Mesothelial cell of epicardium (in vitro differentiated cells): ENCODE results near the gene SETBP1. TPM values are rescaled to one million over a fixed set of nuclear protein-coding genes. Genes with fewer than 3 reads are reported as not detected.

Source experiments
- DNase-seq, 2 experiments: peaks; one replicate each; pipeline ENCODE4 v3.0.0; 2021; ENCODE audit warnings: low spot score in 2 of 2; ENCODE audit not compliant: unreplicated experiment in 2 of 2
- H3K27ac Mint-ChIP-seq: 2 replicates; pipeline ENCODE4 v1.8.0; 2021; ENCODE audit warnings: mixed read lengths
- H3K27me3 Mint-ChIP-seq: 2 replicates; pipeline ENCODE4 v1.8.0; 2021; ENCODE audit warnings: low read depth, mixed read lengths
- H3K36me3 Mint-ChIP-seq: 2 replicates; pipeline ENCODE4 v1.8.0; 2021; ENCODE audit warnings: mixed read lengths
- H3K4me1 Mint-ChIP-seq: 2 replicates; pipeline ENCODE4 v1.8.0; 2021; ENCODE audit warnings: mixed read lengths
- H3K4me3 Mint-ChIP-seq: 2 replicates; pipeline ENCODE4 v1.8.0; 2021; ENCODE audit warnings: mild to moderate bottlenecking, moderate library complexity, mixed read lengths
- H3K9me3 Mint-ChIP-seq: 2 replicates; pipeline ENCODE4 v1.8.0; 2021; ENCODE audit warnings: mixed read lengths
- total RNA-seq: library from RNA; stranded (reverse); gene quantifications from 3 replicates; pipeline ENCODE4 v1.2.1, GENCODE V29; 2021
- TF ChIP-seq, protein P1 (sequence below): fragments of 200-600 bp; sonication (generic); IDR thresholded peaks from one replicate; pipeline ENCODE4 v1.5.0; 2021; ENCODE audit warnings: antibody characterized with exemption; ENCODE audit not compliant: unreplicated experiment

The SETBP1 gene
- total RNA-seq, 1 donor from 2014 or later = 47.7 TPM

DNA sequence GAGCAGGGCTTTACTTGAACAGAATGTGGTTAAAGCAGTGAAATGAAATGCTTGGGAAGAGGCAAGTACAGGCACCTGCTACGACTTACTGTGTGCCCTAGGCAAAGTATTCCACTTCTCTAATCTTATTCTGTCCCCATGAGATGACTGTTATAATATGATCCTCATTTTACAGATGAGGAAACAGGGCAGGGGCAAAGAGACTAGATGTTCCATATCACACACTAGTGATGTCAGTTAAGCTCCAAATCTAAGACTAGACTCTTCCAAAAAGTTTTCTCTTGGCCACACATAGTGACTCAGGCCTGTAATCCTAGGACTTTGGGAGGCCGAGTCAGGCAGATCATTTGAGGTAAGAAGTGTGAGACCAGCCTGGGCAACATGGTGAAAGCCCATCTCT lies 235.0 kb downstream of the SETBP1 start:
- no peak for DNase-seq
- Mint-ChIP-seq H3K27ac (no peak overlapping the region), H3K36me3 (no peaks in the 10 kb centered on the region), H3K27me3 (no peaks in the 10 kb centered on the region), H3K4me1 (no peaks in the 10 kb centered on the region), H3K4me3 (no peak overlapping the region), H3K9me3 (no peaks in the 10 kb centered on the region)
- TF ChIP-seq, protein P1, sequence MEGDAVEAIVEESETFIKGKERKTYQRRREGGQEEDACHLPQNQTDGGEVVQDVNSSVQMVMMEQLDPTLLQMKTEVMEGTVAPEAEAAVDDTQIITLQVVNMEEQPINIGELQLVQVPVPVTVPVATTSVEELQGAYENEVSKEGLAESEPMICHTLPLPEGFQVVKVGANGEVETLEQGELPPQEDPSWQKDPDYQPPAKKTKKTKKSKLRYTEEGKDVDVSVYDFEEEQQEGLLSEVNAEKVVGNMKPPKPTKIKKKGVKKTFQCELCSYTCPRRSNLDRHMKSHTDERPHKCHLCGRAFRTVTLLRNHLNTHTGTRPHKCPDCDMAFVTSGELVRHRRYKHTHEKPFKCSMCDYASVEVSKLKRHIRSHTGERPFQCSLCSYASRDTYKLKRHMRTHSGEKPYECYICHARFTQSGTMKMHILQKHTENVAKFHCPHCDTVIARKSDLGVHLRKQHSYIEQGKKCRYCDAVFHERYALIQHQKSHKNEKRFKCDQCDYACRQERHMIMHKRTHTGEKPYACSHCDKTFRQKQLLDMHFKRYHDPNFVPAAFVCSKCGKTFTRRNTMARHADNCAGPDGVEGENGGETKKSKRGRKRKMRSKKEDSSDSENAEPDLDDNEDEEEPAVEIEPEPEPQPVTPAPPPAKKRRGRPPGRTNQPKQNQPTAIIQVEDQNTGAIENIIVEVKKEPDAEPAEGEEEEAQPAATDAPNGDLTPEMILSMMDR = no peak

DNA sequence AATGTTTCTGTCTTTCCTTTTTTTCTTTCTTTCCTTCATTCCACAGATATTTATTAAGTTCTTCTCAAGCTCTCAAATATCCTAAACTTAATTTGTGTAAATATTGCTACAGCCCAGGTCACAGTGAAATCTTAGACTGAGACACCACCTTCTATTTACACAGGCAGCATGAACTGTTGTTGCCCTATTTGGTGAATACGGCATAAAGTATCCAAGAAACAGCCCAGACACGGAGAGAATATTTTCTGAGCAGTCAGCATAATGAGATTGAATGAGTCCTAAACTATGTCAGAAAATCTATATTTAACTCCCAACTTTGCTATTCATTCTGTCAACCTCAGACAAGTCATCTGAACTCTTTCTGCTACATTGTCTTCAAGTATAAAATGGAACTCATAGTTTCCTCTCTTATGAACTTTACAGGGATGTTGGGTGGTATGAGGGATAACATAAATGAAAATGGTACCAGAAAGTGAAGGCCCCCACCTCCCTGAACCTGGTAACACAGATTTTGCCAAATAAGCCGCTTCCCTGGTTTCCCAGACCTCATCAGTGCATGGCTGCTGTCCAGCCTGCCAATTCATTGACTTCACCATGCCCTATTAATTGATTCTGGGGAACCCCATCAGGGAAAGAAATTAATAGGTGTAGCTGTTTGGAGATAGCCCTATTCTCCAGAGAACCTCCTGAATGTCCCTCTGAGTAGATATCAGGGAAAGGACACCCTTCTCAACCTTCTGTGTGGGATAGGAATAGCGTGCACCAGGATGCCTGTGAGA lies 235.9 kb downstream of the SETBP1 start:
- no peaks in the 10 kb centered on the region for H3K27me3 Mint-ChIP-seq
- no peak overlapping the region for H3K4me3 Mint-ChIP-seq
- TF ChIP-seq, protein P1 = no peak
- H3K27ac Mint-ChIP-seq = no peak overlapping the region
- H3K9me3 Mint-ChIP-seq = no peaks in the 10 kb centered on the region
- no peaks in the 10 kb centered on the region for H3K4me1 Mint-ChIP-seq
- no peak for DNase-seq
- H3K36me3 Mint-ChIP-seq = no peaks in the 10 kb centered on the region

DNA sequence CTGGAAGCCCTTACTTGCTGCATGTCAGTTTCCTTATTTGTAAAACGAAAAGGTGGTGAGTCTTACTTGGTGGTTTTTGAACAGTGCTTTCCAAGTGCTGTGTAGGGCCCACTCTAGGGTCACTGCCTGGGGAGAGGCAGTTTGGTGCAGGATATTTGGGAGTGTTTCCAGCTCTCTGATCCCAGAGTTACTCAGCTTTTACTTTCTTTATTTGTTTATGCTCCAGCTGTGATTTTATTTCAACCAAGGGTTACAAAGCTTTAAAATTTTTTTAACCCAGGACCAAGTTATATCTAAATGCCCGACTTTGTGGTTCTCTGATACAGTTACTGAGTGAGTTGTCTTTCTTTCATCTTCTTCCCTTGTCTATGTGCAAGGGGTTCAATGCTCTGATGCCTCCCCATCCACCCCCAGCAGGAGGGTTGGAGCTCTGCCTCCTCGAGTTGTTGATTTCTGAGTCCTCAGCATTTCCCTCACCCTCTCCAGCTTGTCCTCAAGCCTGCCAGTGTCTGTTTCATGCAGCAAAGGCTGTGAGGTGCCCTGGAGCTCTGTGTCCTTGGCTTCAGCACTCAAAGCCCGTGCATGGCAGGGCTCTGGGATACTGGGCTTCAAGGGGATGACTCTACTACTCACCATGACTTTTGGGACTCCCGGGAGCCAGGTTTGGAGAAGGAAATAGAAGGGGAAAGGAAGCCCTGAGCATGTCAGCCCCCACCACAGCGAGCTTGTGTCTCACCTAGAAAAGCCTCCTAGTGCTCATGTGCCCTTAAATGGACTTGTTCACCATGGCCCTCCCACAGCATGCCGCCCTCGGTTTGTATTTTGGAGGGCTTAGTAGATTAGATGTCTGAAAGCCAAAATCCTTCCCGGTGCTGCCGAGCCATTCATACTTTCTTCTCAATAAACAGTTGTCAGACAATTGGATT lies 236.8 kb downstream of the SETBP1 start:
- Mint-ChIP-seq H3K9me3 (no peaks in the 10 kb centered on the region), H3K36me3 (no peaks in the 10 kb centered on the region), H3K27ac (no peak overlapping the region), H3K4me3 (no peak overlapping the region), H3K27me3 (no peaks in the 10 kb centered on the region), H3K4me1 (no peaks in the 10 kb centered on the region)
- no peak for DNase-seq
- TF ChIP-seq, protein P1 = no peak

DNA sequence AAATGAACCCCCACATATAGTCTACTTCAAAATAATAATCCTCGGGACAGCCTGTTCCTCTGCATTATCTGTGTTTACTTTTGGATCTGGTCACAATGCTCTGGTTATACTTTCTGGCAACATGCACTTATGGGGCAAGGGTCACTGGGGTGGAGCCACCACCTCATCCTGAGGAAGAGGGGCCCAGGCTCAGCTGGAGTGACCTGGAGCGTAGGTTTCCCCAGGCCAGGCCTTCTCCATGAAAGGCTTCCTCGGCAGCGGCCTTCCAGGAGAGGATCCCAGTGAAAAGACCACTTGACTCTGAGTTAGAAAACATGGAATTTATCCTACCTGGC lies 237.4 kb downstream of the SETBP1 start:
- TF ChIP-seq, protein P1 = no peak
- H3K36me3 Mint-ChIP-seq = no peaks in the 10 kb centered on the region
- DNase-seq = no peak
- H3K27me3 Mint-ChIP-seq = no peaks in the 10 kb centered on the region
- no peaks in the 10 kb centered on the region for H3K4me1 Mint-ChIP-seq
- no peak overlapping the region for H3K27ac Mint-ChIP-seq
- H3K9me3 Mint-ChIP-seq = no peaks in the 10 kb centered on the region
- no peak overlapping the region for H3K4me3 Mint-ChIP-seq

DNA sequence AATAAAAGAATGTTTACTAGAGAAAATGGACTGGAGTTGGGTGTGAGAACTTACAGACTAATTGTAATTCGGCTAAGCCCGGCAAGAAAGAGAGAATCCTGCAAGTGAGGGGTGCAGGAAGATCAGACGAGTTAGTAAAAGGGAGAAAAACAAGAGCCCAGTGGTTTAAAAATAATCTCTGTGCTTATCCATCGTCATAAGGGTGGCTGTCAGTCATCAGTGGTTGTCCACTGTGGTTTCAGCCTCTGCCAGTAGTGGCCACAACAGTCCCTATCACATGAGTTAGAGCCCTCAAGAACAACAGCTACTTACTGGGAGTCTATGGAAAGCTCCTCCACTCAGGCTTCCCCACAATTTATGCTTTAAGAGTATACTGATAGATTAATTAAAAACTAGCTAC lies 239.8 kb downstream of the SETBP1 start:
- TF ChIP-seq, protein P1 = no peak
- no peak for DNase-seq
- no peaks in the 10 kb centered on the region for H3K9me3 Mint-ChIP-seq
- H3K4me1 Mint-ChIP-seq = no peaks in the 10 kb centered on the region
- H3K27me3 Mint-ChIP-seq = no peaks in the 10 kb centered on the region
- no peaks in the 10 kb centered on the region for H3K36me3 Mint-ChIP-seq
- H3K27ac Mint-ChIP-seq = no peak overlapping the region
- H3K4me3 Mint-ChIP-seq = no peak overlapping the region
